HG03039 (cell line): ENCODE measurements around the gene VWA2.
"Not testable (repeated sequence)": the region's sequence is repeated elsewhere in the genome, so short reads cannot be mapped to it uniquely, and the experiment has no call there.

Source experiments
- ATAC-seq: cut with Tn5 transposase; IDR thresholded peaks from one replicate; pipeline ENCODE4 v1.9.1; 2021; ENCODE audit warnings: mild to moderate bottlenecking, moderate library complexity; ENCODE audit not compliant: unreplicated experiment

The VWA2 gene

DNA sequence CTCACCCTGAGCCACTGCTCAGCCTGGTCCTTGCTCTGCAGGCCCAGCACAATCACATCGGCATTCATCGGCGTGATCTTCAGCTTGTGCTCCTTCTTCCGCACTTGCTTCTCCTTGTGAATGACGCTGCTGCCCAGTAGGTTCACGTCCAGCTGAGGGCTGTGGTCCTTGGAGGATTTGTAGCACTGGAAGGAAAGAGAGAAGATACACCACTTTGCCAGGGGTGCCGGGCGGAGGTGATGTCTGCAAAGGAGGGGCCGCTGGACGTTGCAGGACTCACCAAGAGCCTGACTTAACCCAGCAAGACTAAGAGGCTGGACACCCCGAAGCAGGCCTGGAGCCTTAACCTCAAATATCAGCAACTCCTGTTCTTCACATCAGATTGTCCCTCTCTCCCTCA, 74.8 kb downstream of the VWA2 start:
- no peak for ATAC-seq

DNA sequence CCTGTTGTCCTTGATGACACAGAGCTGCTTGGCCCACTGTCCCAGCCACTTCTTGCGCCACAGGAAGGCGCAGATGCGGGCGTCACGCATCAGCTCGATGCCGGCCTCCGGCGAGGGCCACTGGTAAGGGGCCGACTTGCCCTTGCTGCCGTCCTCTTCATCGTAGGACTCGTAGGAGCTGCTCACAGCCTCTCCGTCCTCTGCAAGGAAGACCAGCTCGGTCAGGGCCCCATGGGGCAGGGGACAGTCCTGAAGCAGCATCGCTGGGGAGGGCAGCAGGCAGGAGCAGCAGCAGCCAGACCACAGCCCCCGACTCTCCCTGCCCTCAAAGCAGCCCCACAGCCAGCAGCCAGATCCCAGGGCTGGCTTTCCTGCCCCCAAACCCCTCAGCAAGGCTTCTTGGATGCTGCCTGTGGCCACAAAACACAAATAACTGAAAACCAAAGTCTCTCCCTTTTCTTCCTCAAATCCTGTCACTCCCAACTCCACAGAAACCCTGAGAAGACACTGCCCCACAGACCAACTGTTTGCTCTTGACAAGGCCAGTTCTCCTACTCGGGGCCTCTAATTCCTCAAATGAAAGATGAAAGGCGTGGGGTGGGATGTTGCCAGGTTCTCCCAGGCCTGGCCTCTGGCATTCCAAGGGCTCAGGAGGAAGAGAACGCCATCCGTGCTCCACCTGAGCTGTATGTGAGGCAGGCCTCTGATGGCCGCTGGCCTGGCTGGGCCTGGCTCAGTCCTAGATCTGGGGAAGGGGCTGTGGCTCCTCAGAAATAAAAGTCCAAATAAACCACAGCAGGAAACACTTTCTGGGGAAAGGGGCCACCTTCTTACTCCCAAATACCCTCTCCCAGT, 76.7 kb downstream of the VWA2 start:
- ATAC-seq = no peak

DNA sequence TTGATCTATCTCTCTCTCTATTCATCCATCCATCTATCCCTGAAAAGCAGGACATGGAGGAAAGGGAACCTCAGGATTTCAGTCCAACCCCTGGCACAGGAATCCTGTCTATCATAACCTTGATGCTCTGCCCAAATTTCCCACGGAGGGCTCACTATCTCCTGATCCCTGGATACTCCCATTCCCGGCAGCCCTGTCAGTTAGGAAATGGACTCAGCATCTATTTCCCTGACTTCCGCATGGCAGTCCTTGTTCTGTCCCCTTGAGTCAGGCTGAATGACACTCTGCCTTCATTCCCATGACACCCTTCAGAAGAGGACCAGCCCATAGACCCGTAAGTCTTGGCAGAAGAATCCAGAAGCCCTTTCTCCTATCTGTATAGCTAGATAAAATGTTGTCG, 77.7 kb downstream of the VWA2 start:
- ATAC-seq = no peak

DNA sequence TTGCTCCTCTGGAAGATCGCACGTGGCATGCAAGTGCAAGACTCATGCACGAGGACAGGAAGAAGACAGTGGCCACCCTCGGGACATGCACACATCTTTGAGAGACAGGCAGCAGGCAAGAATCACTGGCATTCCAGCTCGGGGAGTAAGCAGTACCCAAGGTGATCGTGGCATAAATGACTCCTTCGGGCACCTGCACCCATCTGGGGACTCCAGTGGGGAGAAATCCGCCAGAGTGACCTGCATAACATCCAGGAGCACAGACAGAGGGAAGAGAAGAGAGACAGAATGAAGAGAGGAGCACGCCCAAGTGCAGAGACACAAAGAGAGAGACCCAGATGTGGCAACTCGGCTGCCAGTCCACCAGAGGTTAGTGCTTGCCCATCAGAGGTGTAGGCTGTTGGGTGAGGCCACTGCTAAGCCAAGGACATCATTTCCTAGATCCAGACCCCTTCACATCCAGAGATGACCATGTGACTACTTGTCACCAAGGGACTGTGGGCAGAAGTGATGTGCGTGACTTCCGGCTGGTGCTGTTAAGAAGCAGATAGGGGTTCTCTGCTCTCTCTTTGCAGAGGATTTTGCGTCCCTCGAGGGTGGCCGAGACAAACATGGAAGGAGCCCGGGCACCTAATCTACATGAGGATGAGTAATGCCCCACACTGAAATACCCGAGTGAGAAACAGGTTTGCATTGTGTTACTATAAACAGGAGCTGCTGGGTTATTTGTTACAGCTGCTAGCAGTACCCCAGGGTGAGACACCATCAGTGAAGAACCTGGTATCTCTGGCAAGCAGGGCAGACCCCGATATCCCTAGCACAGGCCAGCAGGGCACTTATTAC, 80.6 kb downstream of the VWA2 start:
- no peak for ATAC-seq

DNA sequence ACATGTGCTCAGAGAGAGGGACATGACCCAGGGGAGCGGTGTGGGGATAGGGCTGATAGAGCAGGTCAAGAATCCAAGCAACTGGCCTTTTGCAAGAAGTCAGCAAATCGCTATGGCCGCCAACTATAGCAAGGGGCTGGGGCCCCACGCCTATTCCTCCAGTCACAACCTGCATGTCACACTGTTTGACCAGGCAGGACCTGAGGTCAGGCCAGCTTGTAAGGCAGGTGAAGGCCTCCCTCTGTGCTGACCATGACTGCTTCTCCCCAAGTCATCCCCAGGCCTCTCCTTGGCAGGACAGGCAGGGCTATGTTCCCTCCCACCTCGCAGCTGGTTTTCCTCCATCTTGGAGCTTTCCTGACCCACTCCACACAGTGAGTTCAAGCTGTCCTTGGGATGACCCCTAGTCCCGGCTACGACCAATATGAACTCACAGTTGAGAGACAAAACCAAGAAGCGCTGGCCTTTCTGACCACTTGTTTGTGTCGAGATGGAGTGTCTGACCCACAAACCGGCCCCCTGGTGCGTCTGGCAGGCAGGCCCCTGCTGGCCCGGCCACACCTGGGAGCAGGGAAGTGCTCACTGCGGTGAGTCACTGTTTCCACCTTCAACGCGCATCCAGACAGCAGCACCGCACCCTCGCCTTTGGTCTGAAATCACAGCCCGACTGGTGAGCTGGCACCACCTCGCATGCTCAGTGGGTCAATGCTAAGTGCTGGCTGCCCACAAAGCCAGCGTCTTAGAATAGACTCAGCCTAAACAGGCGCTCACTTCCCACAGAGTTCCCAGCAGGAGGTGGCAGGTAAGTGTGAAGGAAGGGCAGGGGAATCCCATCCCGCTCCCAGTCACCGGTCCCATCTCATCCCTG, 81.4 kb downstream of the VWA2 start:
- no peak for ATAC-seq

DNA sequence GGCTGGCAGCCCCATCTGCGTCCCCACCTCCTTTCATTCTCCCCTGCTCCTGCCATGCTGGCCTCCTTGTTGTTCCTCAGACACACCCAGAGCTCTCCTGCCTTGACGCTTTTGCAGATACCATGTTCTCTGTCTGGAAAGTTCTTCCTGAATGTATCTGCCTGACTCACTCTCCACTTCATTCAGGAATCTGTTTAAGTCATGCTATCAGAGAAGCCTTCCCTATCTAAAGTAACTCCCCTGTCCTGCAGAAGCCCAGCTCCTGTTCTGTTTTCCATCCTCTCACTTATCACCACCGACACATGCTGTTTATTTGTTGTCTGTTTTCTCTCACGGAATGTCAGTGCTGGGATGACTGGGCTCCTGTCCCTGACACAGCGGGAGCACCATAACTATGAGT, 83.3 kb downstream of the VWA2 start:
- ATAC-seq = no peak

DNA sequence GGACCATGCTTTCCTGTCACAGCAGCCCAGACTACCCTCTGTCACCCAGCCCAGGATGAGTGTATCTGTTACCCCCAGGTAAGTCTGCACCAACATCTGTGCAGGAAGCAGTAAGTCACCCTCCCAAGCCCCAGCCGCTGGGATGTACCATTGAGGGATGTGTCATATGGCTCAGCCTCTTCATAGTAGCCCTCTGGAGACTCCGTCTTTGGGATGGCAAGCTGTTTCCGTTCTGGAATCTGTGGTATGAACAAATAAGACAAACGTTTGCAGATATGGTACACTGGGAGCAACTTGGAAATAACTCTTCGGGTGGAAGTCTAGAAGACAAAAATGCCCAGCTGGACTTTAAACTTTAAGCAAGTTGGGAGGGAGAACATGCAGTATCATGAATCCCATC, 84.0 kb downstream of the VWA2 start:
- no peak for ATAC-seq

DNA sequence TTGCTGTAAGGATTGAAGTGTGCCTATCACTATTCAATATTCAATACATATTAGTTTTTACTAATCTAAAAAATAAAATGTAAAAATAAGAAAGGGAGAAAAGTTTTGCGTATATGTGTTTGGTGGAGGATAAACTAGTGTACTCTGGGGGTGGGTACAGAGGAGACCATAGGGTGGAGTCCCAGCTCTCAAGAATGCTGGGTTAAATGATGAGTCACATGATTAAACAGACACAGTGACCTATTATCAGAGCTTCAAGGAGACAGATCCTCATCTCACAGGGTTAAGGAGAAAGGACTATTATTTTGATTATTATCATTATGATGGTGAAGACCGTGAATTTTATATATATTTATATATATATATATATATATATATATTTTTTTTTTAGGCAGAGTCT, 87.7 kb downstream of the VWA2 start:
- no peak for ATAC-seq

DNA sequence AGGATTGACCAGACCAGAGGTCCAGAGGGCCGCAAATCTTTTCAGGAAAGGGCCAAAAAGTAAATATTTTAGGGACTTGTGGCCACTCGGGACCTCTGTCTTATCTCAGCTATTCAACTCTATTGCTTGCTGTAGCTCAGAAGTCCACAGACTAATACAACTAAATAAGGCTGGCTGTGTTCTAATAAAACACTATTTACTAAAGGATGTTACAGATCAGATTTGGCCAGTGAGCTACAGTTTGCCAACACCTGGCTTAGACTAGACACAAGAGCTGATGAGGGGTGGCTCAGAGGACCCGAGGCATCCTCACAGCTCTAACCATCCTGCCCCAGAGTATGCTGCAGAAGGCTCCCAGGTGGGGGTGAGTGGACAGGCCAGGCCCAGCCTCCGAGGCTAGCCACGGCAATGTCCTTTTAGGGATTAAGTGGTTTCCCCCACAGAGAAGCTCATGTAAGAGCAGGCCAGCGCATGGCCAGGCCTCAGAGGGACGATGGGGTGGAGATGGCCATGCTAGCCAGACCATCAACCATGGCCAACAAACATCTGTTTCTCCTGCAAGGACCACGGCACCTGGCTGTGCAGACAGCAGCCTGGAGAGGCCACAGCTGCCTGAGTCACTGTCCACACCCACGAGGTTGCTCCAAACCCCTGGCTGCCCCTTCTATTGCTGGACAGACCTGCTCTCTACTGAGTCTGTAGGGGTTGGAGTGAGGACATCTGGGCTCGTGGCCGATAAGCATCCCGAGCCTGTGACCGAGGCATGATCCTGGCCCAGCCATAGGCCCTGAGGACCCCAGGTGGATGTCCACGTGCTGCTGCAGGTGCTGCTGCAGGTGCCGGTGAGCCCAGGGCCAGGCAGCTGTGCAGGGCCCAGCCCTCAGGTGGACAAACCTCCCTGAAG, 88.7 kb downstream of the VWA2 start:
- ATAC-seq = no peak

DNA sequence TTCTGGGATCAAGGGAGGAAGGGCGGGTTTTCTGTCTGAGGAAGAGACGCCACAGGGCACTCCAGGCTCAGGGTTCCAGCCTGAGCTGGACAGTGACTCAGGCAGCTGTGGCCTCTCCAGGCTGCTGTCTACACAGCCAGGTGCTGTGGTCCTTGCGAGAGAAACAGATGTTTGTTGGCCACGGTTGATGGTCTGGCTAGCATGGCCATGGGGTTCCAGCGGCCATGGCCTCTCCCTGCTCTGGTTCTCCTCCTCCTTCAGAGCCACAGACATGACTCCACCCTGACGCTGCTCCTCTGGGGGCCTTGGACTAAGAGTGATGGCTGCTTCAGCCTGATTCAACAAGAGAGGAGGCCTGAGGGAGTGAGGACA, 89.4 kb downstream of the VWA2 start:
- no peak for ATAC-seq

DNA sequence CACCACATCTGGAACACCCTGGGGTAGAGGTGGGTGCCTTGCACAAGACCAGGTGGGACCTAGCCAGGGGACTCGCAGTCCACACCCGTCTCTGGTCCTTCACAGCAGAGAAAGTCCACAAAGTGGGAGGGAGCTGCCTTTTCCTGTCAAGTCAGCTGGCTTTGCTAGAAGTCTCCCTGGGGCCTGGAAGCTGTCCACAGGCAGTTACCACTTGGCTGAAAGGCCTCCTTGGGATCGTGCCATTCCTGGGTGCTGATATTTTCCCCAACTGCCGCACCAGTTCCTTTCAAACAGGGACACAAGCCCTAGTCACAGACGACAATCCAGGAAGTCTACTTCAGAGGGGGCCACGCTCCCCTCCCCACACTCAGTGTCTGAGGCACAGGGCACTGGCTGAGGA, 89.8 kb downstream of the VWA2 start:
- ATAC-seq = no peak

DNA sequence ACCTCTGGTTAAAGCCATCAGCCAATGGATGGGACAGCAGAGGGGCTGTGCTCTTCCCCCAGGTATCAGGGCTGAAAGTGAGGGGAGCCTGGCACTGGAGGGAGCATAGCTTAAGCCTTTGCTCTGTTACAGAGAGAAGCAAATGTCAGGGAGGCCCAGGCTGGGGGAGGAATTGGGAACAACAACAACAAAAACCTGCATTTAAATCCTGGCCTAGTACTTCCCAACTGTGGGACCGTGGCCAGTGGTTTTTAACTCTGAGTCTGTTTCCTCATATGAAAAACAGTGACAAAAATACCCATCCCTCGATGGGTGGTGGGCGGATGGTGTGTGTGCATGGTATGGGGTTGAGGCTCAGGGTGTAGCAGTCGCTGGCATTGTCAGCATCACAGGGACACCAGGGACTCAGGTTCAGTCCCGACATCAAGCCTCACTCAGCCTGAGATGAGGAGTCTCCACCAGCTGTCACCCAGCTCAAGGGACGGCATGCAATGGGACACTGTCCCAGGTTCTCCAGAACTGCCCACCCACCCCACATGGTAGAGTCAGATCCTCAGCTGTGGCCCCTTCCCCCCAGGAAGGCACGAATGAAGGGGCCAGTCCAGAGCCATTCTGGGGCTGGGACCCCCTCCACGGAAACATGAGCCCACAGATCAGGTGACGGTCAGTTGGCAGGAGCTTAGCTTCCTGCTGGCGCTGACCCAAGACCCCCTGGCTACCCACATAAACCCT, 90.7 kb downstream of the VWA2 start:
- ATAC-seq = no peak

DNA sequence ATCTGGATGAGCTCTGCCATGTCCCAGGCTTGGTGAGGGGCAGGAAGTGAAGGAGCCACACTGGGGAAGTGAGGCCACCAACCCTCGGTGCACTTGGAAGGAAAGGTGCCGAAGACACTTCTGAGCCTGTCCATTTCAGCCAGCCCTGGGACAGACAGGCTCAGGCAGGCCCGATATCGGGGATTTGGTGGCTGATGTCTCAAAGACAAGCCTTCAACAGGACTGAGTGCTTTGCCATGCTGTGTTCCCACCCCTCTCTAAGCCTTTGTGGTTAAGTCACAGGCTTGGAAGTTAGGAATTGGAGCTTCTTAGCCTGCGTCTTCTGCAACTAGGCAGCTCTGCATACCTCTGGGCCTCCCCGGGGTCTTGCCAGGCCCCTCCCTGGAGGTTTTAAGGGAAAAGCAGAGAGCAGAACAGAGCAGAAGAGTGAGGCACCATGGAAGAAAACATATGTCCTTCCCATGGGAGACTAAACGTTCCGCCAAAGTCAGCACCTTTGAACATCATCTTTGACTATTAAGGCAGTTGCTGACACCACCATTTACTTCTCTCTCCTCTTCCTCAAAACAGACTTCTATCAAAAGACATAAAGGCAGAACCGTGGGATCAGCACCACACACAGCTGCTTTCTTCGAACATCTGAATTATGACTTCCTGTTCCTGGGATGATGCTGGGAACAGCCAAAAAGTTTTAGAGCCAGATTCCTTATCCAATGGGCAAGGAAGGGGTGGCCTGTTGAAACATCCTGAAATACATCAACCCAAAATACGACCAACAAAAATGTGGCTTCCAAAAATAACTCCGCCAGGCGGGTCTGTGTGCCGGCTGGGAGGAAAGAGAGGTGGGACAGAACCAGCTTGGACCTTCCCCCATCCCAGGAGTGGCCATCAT, 93.5 kb downstream of the VWA2 start:
- no peak for ATAC-seq

DNA sequence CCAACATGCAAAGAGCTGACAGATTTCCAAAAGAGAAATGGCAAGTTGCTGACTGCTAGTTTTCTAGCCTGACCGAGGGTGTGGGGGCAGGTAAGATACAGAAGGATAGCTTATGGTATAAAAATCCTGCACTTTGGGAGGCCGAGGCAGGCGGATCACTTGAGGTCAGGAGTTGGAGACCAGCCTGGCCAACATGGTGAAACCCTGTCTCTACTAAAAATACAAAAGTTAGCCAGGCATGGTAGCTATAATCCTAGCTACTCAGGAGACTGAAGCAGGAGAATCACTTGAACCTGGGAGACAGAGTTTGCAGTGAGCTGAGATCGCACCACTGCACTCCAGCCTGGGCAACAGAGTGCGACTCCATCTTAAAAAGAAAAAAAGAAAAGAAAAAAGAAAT, 94.4 kb downstream of the VWA2 start:
- not testable (repeated sequence) for ATAC-seq

DNA sequence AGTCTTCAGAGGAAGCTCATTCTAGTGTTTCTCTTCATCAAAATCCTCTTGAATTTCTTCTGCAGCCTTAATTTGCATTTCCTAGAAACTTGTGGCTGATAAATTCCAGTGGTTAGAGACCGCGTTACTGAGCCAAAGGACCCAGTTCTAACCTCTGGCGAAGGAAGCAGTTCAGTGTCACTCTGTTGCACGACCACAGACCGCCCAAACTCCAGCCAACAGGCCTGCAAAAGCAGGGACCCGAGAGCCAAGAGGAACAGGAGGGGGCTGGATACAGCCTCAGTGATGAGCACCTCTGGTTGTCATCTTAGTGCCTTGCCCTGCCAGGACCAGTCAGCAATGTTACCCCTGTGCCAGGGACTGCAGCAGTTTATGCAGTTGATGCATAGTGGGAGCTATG, 95.2 kb downstream of the VWA2 start:
- ATAC-seq = no peak

DNA sequence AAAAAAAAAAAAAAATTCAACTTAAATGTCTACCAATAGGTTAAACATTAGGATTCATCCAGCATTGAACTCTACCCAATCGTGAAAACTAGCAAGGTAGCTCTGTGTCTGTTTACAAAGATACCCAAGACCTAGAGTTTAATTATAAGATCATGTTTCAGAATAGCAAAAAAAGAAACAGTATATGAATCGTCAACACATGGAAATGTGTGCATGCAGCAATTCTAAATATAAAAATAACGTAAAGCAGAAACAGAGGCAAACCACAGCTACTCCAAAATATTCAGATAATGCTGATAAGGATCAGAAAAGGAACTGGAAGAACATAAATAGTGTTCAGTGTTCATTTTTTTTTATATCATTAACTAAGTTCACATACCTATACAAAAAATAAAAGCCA, 96.6 kb downstream of the VWA2 start:
- no peak for ATAC-seq

DNA sequence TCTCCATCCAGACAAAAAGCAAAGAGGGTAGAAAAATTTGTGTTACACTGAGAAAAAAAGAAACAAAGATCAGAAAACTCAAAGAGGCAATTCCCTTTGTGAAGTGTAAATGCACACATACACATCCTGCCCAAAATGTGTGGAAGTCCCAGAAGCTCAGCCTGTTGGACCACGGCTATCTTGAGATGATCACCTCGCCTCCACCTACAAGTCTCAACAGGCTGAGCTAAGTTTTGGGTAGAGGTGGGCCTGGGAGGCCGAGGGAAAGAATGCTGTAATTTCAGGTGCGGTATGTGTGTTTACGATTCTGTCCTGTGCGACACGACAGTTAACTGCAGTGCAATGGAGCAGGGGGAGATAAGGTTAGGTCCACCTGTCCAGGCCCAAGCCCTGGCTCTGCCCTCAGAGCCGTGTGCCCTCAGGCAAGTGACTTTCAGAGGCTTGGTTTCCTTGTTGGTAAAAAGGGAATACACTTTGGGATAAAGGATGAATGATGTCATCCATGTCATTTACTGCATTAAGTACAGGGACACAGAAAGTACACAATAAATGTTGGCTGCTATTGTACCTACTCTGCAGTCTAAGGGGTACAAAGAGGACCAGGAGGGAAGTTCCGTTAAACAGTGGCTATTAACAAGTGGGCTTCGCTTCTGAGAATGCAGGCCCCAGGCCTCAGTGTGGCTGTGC, 97.9 kb downstream of the VWA2 start:
- ATAC-seq = no peak
